Colonic mucosa (tissue), 4 donors: ENCODE data around the gene NR2E3. TPM values are rescaled to one million over a fixed set of nuclear protein-coding genes. Genes with fewer than 3 reads are reported as not detected.

Source experiments
- DNase-seq: peaks from one replicate; pipeline ENCODE4 v3.0.0-alpha.2; 2020
- H3K27ac ChIP-seq: fragments of 200-600 bp; one replicate; pipeline ENCODE4 v1.8.0; 2021
- H3K27me3 ChIP-seq: fragments of 200-600 bp; one replicate; pipeline ENCODE4 v1.8.0; 2021
- H3K36me3 ChIP-seq: fragments of 200-600 bp; one replicate; pipeline ENCODE4 v1.8.0; 2021
- H3K4me1 ChIP-seq: fragments of 200-600 bp; one replicate; pipeline ENCODE4 v1.8.0; 2021; ENCODE audit warnings: mild to moderate bottlenecking
- H3K4me3 ChIP-seq: fragments of 200-600 bp; one replicate; pipeline ENCODE4 v1.8.0; 2021
- H3K9ac ChIP-seq, 2 donors: one replicate each; pipeline ENCODE4 v1.7.0; 2013; ENCODE audit warnings: control low read depth in 2 of 2, low read depth in 2 of 2, low read length in 2 of 2
- H3K9me3 ChIP-seq: fragments of 200-600 bp; one replicate; pipeline ENCODE4 v1.8.0; 2021
- CTCF ChIP-seq: fragments of 200-600 bp; IDR thresholded peaks from one replicate; pipeline ENCODE4 v1.8.0; 2022; ENCODE audit warnings: antibody characterized with exemption, mild to moderate bottlenecking
- intact Hi-C: fragments of 100-400 bp; cut with DNase I; formaldehyde crosslinking; loops from one replicate; pipeline ENCODE4 v1.14.1; 2022
- total RNA-seq, 2 donors: library from RNA; stranded (reverse); fragmentation: NEBNext Ultra II Directional in 1 of 2; extraction: Animal tissue kit (Norgen Biotek cat#: 25700) in 1 of 2; gene quantifications; one replicate each; pipeline ENCODE4 v1.2.1, GENCODE V29; 2021
- donor health status: healthy.
- donor health status: DM: no; HTN: no; CAD: no.
- donor health status: DM: no; HTN: no; CAD: no.

Gene NR2E3
- total RNA-seq, 2 donors from 2014 or later: 0.35 to 0.64 TPM

- Histone ChIP-seq H3K36me3 (no peaks in the 10 kb centered on the region), H3K4me1 (no peaks in the 10 kb centered on the region), H3K27me3 (no peaks in the 10 kb centered on the region), H3K4me3 (no peak overlapping the region), H3K9ac (no peak overlapping the region), H3K9me3 (no peaks in the 10 kb centered on the region), H3K27ac (no peak overlapping the region)
- intact Hi-C loops: no loop called here
- TF ChIP-seq CTCF: no peak
- no peak for DNase-seq
Observed at GRCh38 chr15:71821547-71822129, 11.3 kb downstream of the NR2E3 start.

GRCh38 chr15:71822890-71823630, 12.7 kb downstream of the NR2E3 start:
- intact Hi-C loops: no loop called here
- Histone ChIP-seq H3K9ac (no peak overlapping the region), H3K36me3 (peaks cover 7% of the 10 kb centered on the region), H3K4me1 (no peaks in the 10 kb centered on the region), H3K9me3 (no peaks in the 10 kb centered on the region), H3K4me3 (no peak overlapping the region), H3K27ac (no peak overlapping the region), H3K27me3 (no peaks in the 10 kb centered on the region)
- DNase-seq: no peak
- no peak for TF ChIP-seq CTCF

- Histone ChIP-seq H3K9ac (no peak overlapping the region), H3K9me3 (no peaks in the 10 kb centered on the region), H3K4me3 (no peak overlapping the region), H3K4me1 (no peaks in the 10 kb centered on the region), H3K27me3 (no peaks in the 10 kb centered on the region), H3K36me3 (peaks cover 7% of the 10 kb centered on the region), H3K27ac (no peak overlapping the region)
- TF ChIP-seq CTCF: no peak
- no peak for DNase-seq
- intact Hi-C loops: no loop called here
Observed at GRCh38 chr15:71823801-71824200, 13.4 kb downstream of the NR2E3 start.

DNA sequence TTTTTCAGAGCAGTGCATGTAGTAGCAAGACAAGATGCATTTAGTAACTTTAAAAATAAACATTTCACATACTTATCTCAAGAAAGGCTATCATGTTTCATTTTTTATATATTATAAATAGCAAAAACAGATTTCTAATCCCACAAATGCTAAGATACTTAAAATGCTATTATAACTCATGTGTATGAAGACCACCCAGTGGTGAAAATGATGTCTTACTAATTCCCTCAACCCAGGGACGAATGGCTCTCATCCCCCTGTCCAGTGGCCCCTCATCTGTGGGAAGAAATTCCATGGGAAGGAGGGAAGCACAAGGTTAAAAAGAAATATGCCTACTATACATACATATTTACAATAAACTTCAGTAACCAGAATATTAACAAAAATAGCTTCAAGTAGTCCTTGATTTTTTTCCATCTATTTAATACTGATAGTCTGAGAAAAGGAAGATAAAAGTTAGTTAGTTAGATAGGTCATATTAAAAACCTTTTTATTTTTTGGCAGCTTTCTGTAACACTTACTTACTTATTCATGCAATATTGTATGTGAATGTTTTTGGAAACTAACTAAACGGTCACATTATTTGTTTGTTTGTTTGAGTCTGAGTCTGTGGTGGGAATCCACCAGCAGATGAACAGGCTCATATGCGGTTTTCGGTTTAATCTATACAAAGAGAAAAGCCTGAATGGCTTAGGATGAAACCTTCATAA, 14.8 kb downstream of the NR2E3 start:
- intact Hi-C loops: no loop called here
- H3K27me3 ChIP-seq: no peaks in the 10 kb centered on the region
- H3K36me3 ChIP-seq: peaks cover 7% of the 10 kb centered on the region
- H3K27ac ChIP-seq: no peak overlapping the region
- H3K4me1 ChIP-seq: no peaks in the 10 kb centered on the region
- H3K9me3 ChIP-seq: no peaks in the 10 kb centered on the region
- H3K4me3 ChIP-seq: no peak overlapping the region
- H3K9ac ChIP-seq: no peak overlapping the region
- no peak for DNase-seq
- TF ChIP-seq CTCF: no peak

DNA sequence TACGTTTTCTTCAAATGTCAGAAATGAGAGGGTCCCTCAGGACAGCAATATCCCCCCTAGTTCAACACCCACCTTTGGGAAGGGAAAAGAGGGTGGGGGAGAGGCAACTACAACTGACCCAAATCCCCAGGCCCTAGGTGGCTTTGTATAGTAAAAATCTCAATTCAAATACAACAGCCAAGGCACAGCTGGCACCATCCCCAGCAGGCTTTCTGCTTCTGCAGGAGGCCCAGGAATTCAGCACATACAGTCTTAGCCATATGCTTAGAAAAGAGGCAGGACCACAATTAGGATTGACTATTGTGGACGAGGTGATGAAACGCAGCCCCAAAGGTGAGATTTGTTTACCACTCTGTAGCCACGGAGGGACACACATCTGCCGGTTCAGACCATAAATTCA, 15.8 kb downstream of the NR2E3 start:
- no peak for TF ChIP-seq CTCF
- no peaks in the 10 kb centered on the region for H3K4me1 ChIP-seq
- H3K9ac ChIP-seq: no peak overlapping the region
- H3K27ac ChIP-seq: no peak overlapping the region
- H3K27me3 ChIP-seq: no peaks in the 10 kb centered on the region
- H3K36me3 ChIP-seq: peaks cover 7% of the 10 kb centered on the region
- H3K4me3 ChIP-seq: no peak overlapping the region
- no peaks in the 10 kb centered on the region for H3K9me3 ChIP-seq
- no peak for DNase-seq
- intact Hi-C loops: no loop called here
